Measurements from ENCODE around the gene DLGAP4.

DNA sequence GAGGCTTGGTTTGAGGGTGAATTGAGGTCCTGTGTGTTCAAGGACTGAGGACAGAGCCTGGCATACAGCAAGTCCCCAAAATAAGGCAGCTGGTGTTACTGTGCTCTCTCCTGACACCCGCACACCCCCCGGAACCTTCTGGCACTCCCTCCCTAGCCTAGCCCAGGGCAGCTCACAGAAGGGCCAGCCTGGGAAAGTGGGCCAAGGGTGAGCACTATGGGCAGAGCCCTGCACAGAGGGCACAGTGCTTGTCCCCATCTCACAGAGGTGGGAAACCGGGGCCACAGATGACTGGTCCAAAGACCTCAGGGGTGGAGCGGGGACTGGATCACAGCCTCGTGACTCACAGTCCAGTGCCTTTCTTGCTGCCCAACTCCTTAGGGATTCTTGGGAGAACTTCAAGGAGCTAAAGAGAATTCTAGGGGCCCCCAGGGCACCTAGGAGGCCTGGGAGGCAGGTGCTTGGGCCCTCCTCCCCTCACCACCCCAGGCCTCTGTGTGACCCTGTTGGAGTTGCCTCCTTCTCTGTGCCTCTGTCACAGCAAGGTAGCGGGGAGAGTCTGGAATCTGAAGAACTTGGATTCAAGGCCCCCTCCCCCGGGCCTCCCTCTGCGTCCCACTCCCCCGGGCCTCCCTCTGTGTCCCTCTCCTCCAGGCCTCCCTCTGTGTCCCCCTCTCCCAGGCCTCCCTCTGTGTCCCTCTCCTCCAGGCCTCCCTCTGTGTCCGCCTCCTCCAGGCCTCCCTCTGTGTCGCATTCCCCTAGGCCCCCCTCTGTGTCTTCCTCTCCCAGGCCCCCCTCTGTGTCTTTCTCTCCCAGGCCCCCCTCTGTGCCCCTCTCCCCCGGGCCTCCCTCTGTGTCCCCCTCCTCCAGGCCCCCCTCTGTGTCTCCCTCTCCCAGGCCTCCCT lies 13.5 kb downstream of the DLGAP4 start:
- TF ChIP-seq IKZF1 (conservative IDR thresholded peaks at IDR 0.05) (no peak), ZNF274 (IDR thresholded peaks at IDR 0.05; ENCODE audit: insufficient read depth, insufficient read length) (no peak), HDGF (IDR thresholded peaks at IDR 0.05) (no peak), KDM1A (IDR thresholded peaks at IDR 0.05; ENCODE audit: borderline replicate concordance) (no peak), POLR2AphosphoS5 (IDR thresholded peaks at IDR 0.05; ENCODE audit: low read length) (no peak), EP300 (IDR thresholded peaks at IDR 0.05; ENCODE audit: borderline replicate concordance in 1 of 2, control insufficient read depth in 1 of 2, low read depth in 2 of 2, low read length in 2 of 2) (no peak)
- TF ChIP-seq, protein P1, sequence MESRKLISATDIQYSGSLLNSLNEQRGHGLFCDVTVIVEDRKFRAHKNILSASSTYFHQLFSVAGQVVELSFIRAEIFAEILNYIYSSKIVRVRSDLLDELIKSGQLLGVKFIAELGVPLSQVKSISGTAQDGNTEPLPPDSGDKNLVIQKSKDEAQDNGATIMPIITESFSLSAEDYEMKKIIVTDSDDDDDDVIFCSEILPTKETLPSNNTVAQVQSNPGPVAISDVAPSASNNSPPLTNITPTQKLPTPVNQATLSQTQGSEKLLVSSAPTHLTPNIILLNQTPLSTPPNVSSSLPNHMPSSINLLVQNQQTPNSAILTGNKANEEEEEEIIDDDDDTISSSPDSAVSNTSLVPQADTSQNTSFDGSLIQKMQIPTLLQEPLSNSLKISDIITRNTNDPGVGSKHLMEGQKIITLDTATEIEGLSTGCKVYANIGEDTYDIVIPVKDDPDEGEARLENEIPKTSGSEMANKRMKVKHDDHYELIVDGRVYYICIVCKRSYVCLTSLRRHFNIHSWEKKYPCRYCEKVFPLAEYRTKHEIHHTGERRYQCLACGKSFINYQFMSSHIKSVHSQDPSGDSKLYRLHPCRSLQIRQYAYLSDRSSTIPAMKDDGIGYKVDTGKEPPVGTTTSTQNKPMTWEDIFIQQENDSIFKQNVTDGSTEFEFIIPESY (IDR thresholded peaks at IDR 0.05) = no peak
- TF ChIP-seq, protein P2, sequence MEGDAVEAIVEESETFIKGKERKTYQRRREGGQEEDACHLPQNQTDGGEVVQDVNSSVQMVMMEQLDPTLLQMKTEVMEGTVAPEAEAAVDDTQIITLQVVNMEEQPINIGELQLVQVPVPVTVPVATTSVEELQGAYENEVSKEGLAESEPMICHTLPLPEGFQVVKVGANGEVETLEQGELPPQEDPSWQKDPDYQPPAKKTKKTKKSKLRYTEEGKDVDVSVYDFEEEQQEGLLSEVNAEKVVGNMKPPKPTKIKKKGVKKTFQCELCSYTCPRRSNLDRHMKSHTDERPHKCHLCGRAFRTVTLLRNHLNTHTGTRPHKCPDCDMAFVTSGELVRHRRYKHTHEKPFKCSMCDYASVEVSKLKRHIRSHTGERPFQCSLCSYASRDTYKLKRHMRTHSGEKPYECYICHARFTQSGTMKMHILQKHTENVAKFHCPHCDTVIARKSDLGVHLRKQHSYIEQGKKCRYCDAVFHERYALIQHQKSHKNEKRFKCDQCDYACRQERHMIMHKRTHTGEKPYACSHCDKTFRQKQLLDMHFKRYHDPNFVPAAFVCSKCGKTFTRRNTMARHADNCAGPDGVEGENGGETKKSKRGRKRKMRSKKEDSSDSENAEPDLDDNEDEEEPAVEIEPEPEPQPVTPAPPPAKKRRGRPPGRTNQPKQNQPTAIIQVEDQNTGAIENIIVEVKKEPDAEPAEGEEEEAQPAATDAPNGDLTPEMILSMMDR (IDR thresholded peaks at IDR 0.05 in 2 of 3, conservative IDR thresholded peaks at IDR 0.05 in 1 of 3; ENCODE audit: control insufficient read depth in 2 of 3, extremely low read depth in 1 of 3, insufficient read depth in 1 of 3, low read depth in 3 of 3, low read length in 3 of 3) = no peak

Data from GM12878 (cell line).